Caco-2 (cell line): ENCODE results near the gene GDF15. TPM values are rescaled to one million over a fixed set of nuclear protein-coding genes. Genes with fewer than 3 reads are reported as not detected.

Experiments used
- BruUV-seq: library from RNA; stranded (reverse); fragments of 400-500 nt; replicated peaks from 2 replicates; lab custom pipeline; 2021; lab: Mats Ljungman, UMichigan
- CTCF ChIA-PET: fragments of 300-600 bp; sonication (Branson Sonifier 250); formaldehyde crosslinking; loops from one replicate; lab custom pipeline; 2022; ENCODE audit warnings: antibody characterized with exemption; lab: Charles Lee
- POLR2A ChIA-PET: fragments of 300-600 bp; sonication (Branson Sonifier 250); formaldehyde crosslinking; loops from one replicate; lab custom pipeline; 2022; ENCODE audit warnings: antibody characterized with exemption; lab: Charles Lee
- DNase-seq, 2 experiments: peaks; one replicate each; pipeline versions ENCODE4 v3.0.0 to v3.0.0-alpha.2; 2020 to 2022
- H3K27me3 ChIP-seq: replicated peaks from 2 replicates; pipeline ENCODE4 v1.6.0; 2011; ENCODE audit warnings: low read length; ENCODE audit not compliant: control insufficient read depth, insufficient read depth
- H3K36me3 ChIP-seq: 2 replicates; pipeline ENCODE4 v1.5.1; 2011; ENCODE audit warnings: low read length; ENCODE audit not compliant: control insufficient read depth, insufficient read depth
- H3K4me1 ChIP-seq: fragments of 250-450 bp; sonication (Bioruptor Pico); 2 replicates; pipeline ENCODE4 v1.5.1; 2020; ENCODE audit warnings: mild to moderate bottlenecking
- H3K4me3 ChIP-seq: 2 replicates; pipeline ENCODE4 v1.5.1; 2011; ENCODE audit warnings: low read depth, mild to moderate bottlenecking, control low read depth, low read length
- H3K9me3 ChIP-seq: fragments of 250-450 bp; sonication (Bioruptor Pico); 2 replicates; pipeline ENCODE4 v1.5.1; 2020; ENCODE audit warnings: mild to moderate bottlenecking, moderate library complexity
- H3K27ac Mint-ChIP-seq: one replicate; pipeline ENCODE4 v1.8.0; 2022; ENCODE audit warnings: mixed read lengths; ENCODE audit not compliant: unreplicated experiment
- H3K27me3 Mint-ChIP-seq: one replicate; pipeline ENCODE4 v1.8.0; 2022; ENCODE audit warnings: mixed read lengths; ENCODE audit not compliant: insufficient read depth, unreplicated experiment
- H3K36me3 Mint-ChIP-seq: one replicate; pipeline ENCODE4 v1.8.0; 2022; ENCODE audit warnings: mild to moderate bottlenecking, mixed read lengths; ENCODE audit not compliant: insufficient read depth, unreplicated experiment
- H3K4me1 Mint-ChIP-seq: one replicate; pipeline ENCODE4 v1.8.0; 2022; ENCODE audit warnings: low read depth, mixed read lengths; ENCODE audit not compliant: unreplicated experiment
- H3K4me3 Mint-ChIP-seq: one replicate; pipeline ENCODE4 v1.8.0; 2022; ENCODE audit warnings: mild to moderate bottlenecking, moderate library complexity, mixed read lengths; ENCODE audit not compliant: unreplicated experiment
- H3K9me3 Mint-ChIP-seq: one replicate; pipeline ENCODE4 v1.8.0; 2022; ENCODE audit warnings: mixed read lengths; ENCODE audit not compliant: unreplicated experiment
- CTCF ChIP-seq, 2 experiments: fragments of 200-600 bp in 1 of 2; IDR thresholded peaks; 1 replicate in 1 of 2; 2 replicates in 1 of 2; pipeline versions ENCODE4 v1.5.1 to v1.8.0; 2011 to 2022; ENCODE audit warnings: antibody characterized with exemption in 1 of 2, control low read depth in 1 of 2, inconsistent platforms in 1 of 2, low read depth in 1 of 2, low read length in 1 of 2, mild to moderate bottlenecking in 1 of 2, moderate library complexity in 1 of 2; ENCODE audit not compliant: insufficient read depth in 1 of 2, severe bottlenecking in 1 of 2, unreplicated experiment in 1 of 2
- intact Hi-C: fragments of 100-400 bp; cut with micrococcal nuclease; formaldehyde crosslinking; loops from one replicate; pipeline ENCODE4 v1.10.0; 2022; ENCODE audit not compliant: unreplicated experiment
- total RNA-seq: library from RNA; stranded (reverse); gene quantifications from 2 replicates; pipeline ENCODE4 v1.2.3, GENCODE V29; 2022

Gene GDF15
- total RNA-seq, 1 experiment from 2014 or later, result 56.1 TPM

DNA sequence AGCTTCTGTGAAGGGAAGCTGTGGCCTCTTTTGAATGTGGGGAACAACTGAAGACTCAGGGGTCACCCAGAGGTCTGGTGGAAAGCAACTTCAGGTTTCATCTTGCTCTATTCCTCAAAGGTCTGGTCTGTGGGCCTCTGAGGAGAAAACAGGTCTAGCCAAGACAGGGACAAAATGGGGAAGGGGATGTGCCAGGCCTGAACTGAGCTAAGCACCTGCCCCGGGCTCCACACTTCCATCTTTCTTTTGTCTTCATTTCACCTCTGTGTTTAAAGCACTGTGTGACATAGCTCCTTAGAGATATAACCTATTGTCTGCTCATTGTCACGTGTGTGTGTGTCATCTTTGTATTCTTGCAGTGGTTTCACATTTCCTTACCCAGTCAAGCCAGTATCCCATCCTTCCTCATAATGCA lies 19.9 kb upstream of the GDF15 start:
- Histone ChIP-seq H3K4me3 (no peak overlapping the region), H3K36me3 (peaks cover 2% of the 10 kb centered on the region; the same call in 1 of the 2 replicates), H3K4me1 (peaks cover 20% of the 10 kb centered on the region), H3K9me3 (no peaks in the 10 kb centered on the region), H3K27me3 (no peaks in the 10 kb centered on the region)
- CTCF ChIA-PET, result interaction anchor here (0.6 kb wide), 1 partner anchor 23 kb away, joined by 10 read pairs; no protein-coding TSS in a partner anchor
- no peak for DNase-seq
- Mint-ChIP-seq H3K36me3 (peaks cover 17% of the 10 kb centered on the region), H3K27ac (peak overlapping the region; percentile 83), H3K27me3 (no peaks in the 10 kb centered on the region), H3K4me1 (peaks cover 7% of the 10 kb centered on the region), H3K4me3 (no peak overlapping the region), H3K9me3 (no peaks in the 10 kb centered on the region)
- intact Hi-C loops, result no loop called here
- no TSS peak for BruUV-seq
- POLR2A ChIA-PET, result no interaction called here
- no peak for TF ChIP-seq CTCF (IDR thresholded peaks at IDR 0.05; ENCODE audit: insufficient read depth in 1 of 2, low read depth in 1 of 2, low read length in 1 of 2, severe bottlenecking in 1 of 2, unreplicated experiment in 1 of 2)

- no peaks in the 10 kb centered on the region; the same call in 1 of the 2 replicates for H3K36me3 ChIP-seq
- DNase-seq, result peak in 1 of 2 experiments; percentile 58
- no peaks in the 10 kb centered on the region for H3K27me3 ChIP-seq
- H3K36me3 Mint-ChIP-seq, result peaks cover 8% of the 10 kb centered on the region
- no peaks in the 10 kb centered on the region for H3K27me3 Mint-ChIP-seq
- H3K4me1 Mint-ChIP-seq, result peaks cover 11% of the 10 kb centered on the region
- TF ChIP-seq CTCF (IDR thresholded peaks at IDR 0.05; ENCODE audit: insufficient read depth in 1 of 2, low read depth in 1 of 2, low read length in 1 of 2, severe bottlenecking in 1 of 2, unreplicated experiment in 1 of 2), result no peak
- intact Hi-C loops, result no loop called here
- CTCF ChIA-PET, result interaction anchor here (0.7 kb wide), 1 partner anchor 177 kb away, joined by 3 read pairs; no protein-coding TSS in a partner anchor
- POLR2A ChIA-PET, result interaction anchor here (0.6 kb wide), 1 partner anchor 20 kb away, joined by 3 read pairs; no protein-coding TSS in a partner anchor
- peaks cover 33% of the 10 kb centered on the region for H3K4me1 ChIP-seq
- no peak overlapping the region for H3K4me3 ChIP-seq
- no peaks in the 10 kb centered on the region for H3K9me3 ChIP-seq
- H3K27ac Mint-ChIP-seq, result peak overlapping the region; percentile 60
- no TSS peak for BruUV-seq
- no peak overlapping the region for H3K4me3 Mint-ChIP-seq
- H3K9me3 Mint-ChIP-seq, result no peaks in the 10 kb centered on the region
These were observed 17.3 kb upstream of the GDF15 start for GRCh38 chr19:18368504-18369222.

DNA sequence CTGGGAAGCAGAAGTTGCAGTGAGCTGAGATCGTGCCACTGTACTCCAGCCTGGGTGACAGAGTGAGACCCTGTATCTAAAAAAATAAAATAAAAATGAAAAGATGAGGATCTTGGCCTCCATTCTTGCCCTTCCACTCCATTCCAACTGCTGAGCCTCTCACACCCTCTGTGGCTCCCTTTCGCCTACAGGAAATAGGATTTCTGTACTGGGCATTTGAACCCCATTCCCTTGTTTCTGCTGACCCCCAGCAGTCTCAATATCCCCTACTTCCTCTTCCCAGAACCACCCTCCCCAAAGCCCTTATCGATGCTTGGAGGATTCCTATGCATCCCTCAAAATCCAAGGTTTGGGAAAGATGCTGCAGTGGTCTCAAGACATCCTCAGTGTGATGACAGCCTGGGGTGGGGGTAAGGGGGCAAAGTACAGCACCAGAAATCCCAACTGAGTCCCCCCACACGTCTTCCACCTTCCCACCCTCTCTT lies 12.5 kb upstream of the GDF15 start:
- no peak for TF ChIP-seq CTCF (IDR thresholded peaks at IDR 0.05; ENCODE audit: insufficient read depth in 1 of 2, low read depth in 1 of 2, low read length in 1 of 2, severe bottlenecking in 1 of 2, unreplicated experiment in 1 of 2)
- Mint-ChIP-seq H3K9me3 (no peaks in the 10 kb centered on the region), H3K4me1 (peaks cover 11% of the 10 kb centered on the region), H3K4me3 (peak overlapping the region; percentile 44), H3K36me3 (peaks cover 15% of the 10 kb centered on the region), H3K27ac (peak overlapping the region; percentile 78), H3K27me3 (no peaks in the 10 kb centered on the region)
- H3K4me3 ChIP-seq, result no peak overlapping the region
- intact Hi-C loops, result no loop called here
- no peaks in the 10 kb centered on the region for H3K36me3 ChIP-seq
- CTCF ChIA-PET, result interaction anchor here (1.4 kb wide), 1 partner anchor 12 kb away, joined by 6 read pairs; the partner anchor contains the start of gene GDF15
- H3K4me1 ChIP-seq, result peaks cover 58% of the 10 kb centered on the region
- POLR2A ChIA-PET, result interaction anchor here (1.3 to 1.8 kb wide), 2 partner anchors 12 to 92 kb away, joined by 7 to 10 read pairs; partner anchors contain the start of genes GDF15 and JUND
- DNase-seq, result no peak
- H3K9me3 ChIP-seq, result no peaks in the 10 kb centered on the region
- no TSS peak for BruUV-seq
- no peaks in the 10 kb centered on the region for H3K27me3 ChIP-seq
